NCI-H1694 treated with DMSO at 0.1 percent for 48 hours (cell line): ENCODE data around the gene CELA2A.
A peak's percentile ranks its signal among the peaks of the same experiment; 100 is the strongest.
"Not testable (repeated sequence)": the region's sequence is repeated elsewhere in the genome, so short reads cannot be mapped to it uniquely, and the experiment has no call there.

Experiments
- DNase-seq: peaks from one replicate; lab custom pipeline; 2025; lab: John Stamatoyannopoulos, UW

The CELA2A gene

DNA sequence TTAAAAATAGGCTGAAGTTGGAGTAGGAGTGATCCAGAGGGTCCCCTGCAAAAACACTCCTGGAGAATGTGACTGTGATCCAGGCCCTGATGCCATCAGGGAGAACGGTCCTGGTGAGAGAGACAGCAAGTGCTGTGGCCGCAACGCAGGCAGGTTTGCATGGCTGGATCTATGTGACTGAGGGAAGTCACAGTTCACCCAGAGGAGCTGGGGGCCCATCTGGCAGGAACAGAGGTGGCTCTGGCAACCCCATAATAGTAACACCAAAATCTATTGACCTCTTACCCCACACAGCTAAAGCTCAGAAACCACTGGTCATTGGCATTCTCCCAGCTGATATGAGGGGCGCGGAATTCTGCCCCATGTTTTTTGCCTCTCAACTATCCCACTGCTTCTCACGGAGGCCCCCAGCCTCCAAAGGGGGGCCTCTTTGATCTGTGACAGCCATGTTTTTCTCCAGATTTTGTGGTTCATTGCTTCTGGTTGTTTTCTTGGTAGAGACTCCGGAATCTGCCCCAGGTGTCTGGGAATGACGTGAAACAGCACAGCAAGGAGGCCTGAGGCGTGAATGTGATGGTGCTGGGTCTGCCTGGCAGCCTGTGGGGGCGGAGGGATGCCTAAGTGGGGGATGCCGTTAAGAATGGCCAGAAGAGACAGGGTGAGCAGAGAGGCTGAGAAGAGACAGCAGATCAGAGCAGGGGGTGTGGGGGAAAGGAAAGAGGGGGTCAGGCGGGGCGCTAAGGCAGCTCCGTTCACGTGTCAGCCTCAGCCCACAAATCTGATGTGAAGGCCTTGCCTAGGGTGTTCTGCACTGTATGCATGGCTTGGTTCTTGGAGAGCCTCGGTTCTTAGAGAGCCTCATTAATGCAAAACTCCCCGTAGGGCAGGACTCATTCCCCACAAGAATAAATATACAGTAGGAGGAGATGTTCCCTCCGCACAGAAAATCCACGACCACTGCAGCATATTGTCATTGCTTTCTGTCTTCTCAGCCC lies 43.9 kb downstream of the CELA2A start:
- DNase-seq = no peak

DNA sequence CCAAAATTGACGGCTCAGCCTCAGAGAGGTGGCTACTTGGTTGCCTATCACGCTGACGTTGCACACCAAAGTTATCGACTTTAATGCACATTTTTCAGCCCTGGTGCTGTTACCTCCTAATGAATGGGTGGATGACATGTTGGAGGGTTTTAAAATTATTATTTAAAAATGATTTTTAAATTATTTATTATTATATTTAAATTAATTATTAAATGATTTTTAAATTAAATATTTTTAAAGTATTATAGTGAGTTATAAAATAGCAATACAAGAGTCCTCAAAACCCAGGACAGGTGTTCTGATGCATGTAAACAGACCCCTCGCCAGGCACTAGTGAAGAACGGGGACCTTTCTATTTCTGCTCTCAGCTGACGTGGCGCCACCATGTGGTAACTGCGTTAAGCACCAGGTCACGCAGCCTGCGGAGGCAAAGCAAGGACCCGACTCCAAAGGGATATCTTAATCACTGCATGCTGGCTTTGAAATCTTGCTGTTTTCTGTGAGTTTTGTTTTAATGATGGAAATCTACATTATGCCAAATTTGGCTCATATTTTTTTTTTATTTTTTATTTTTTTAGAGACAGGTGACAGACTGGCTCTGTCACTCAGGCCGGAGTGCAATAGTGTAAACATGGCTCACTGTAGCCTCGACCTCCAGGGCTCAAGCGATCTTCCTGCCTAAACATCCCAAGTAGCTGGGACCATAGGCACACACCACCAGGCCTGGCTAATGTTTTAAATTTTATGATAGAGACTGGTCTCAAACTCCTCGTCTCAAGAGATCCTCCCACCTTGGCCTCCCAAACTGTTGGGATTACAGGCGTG lies 44.9 kb downstream of the CELA2A start:
- peak; percentile 61 for DNase-seq

DNA sequence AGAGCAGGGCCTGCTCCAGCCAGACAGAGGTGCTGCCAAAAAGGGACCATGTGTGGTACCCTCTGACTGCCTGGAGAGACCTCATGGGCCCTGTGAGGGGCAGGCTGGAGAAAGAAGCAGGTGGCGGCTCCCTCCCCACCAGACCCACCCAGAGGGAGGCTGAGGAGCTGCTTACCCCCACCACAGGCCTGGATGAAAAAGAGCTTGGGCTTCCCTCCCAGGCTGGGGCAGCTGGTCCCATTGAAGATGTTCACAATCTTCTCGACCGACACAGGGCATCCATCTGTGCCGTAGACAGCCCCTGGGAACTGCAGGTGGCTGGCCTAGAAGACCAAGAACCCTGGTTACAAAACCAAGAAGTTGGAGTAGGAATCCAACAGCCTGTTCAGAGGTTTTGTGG lies 47.9 kb downstream of the CELA2A start:
- DNase-seq = no peak

DNA sequence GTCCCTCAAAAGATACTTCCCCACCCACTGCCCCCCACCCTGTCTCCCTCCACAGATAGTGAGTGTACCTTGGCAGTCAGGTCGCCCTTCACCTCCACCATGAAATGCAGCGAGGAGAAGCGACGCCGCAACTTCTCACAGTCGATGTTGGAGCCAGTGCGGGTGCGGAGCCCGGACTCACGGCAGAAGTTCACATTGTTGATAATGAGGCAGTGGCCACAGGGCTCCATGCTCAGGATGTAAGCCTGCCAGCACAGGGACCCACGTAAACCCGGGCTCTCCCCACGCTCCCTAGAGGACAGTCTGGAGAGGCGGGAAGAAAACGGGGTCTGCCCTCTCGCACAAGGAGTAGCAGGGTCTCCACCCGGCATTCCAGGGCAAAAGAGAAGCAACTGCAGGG lies 50.3 kb downstream of the CELA2A start:
- DNase-seq = no peak

DNA sequence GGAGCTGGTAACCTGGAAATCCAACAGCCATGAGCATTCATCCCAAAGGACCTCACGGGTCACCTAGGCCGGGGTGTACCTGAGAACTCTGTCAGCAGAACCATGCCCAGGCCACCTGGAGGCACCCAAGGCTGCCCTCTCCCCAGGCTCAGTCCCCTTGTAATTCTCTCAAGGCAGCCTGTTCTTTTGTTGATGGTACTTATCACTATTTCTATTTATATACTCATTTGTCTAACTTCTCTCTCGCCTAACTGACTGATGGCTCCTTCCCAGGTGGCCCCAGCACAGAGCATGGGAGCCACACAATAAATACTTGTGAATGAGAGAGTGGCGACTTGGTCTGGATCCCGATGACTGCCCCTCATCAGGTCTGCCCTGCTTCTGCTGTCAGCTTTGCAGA lies 50.7 kb downstream of the CELA2A start:
- DNase-seq = no peak

DNA sequence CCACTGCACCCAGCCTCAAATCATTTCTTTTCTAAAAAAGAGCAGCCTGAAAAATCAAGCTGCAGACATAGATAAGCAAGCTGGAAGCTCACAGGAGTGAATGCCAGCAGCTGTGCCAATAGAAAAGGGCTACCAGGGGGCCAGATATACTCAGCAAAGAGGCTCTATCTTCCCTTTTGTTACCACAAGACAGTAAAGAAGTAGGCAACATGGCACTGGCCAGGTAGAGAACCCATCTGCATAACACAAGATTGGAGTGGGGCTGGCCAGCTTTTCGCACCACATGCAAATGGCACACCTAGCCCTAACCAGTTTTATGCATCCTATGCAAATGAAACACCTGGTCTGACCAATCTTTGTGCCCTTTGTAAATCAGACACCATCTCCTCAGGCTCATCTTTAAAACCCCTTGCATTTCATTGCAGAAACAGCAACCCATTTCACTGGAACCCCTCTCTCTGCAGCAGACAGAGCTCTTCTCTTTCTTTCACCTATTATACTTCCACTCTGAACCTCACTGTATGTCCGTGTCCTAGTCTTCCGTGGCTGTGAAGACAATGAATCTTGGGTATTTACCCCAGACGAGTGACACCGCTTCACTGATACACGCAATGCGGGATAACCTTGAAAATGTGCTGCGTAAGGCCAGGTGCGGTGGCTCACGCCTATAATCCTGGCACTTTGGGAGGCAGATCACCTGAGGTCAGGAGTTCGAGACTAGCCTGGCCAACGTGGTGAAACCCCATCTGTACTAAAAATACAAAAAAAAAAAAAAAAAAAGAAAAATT lies 52.4 kb downstream of the CELA2A start:
- no peak for DNase-seq

DNA sequence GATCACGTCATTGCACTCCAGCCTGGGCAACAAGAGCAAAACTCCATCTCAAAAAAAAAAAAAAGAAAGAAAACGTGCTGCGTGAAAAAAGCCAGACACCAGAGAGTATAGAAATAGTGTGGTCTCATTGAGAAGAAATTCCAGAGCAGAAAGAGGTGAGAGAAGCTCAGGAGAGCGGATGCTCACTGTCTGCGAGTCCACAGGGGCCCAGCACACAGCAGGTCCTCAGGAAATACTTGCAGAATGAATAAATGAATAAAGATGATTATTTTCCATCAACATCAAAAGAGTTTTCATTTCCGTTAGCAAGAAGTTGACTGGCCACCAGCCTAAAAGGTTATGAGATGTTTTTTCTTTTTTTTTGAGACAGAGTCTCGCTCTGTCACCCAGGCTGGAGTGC lies 53.1 kb downstream of the CELA2A start:
- no peak for DNase-seq

DNA sequence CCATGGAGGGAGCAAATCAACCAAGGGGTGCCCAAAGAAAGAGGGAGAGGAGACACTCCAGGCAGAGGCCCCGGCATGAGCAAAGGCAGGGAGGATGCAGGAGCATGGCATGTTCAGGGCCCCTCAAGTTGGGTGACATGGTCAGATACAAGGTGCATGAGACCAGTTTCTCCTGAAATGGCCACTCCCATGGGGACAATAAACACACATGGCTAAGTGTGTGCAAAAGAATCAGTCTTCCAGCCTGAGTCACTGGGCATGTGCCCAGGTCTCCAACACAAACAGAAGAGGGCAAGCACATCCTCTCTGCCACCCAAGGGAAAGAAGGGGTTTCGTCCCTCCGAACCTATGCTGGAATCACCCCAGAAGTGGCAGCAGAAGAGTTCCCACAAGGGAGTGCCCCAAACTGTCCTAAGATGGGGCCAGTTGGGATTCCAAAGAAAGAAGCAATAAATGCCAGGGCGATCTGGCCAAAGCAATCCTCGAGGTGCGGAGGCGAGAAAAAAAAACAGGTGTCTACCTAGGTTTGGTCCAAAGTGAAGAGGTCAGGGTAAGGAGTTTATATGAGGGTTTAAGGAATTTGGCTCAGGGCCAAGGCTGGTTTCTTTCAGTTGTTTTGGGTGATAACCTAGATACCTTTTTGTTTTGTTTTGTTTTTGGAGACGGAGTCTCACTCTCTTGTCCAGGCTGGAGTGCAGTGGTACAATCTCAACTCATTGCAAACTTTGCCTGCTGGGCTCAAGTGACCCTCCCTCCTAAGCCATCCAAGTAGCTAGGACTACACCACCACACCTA lies 54.3 kb downstream of the CELA2A start:
- no peak for DNase-seq

DNA sequence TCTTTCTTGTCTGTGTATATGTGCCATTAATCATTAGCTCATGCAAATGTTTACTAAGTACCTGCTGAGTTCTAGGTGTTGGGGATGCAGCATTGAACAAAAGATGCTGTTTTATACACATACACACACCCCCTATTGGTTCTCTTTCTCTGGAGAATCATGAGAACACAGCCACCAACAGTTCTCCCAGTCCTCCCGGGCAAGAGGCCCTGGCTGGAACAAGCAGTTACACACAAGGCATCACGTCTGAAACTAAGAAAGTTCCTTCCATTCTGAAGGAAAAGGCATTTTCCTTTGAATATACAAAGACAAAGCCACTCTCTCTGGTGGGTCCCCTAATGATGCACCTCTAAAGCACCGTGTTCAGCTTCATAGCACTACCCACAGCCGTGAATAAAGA lies 56.7 kb downstream of the CELA2A start:
- no peak for DNase-seq

DNA sequence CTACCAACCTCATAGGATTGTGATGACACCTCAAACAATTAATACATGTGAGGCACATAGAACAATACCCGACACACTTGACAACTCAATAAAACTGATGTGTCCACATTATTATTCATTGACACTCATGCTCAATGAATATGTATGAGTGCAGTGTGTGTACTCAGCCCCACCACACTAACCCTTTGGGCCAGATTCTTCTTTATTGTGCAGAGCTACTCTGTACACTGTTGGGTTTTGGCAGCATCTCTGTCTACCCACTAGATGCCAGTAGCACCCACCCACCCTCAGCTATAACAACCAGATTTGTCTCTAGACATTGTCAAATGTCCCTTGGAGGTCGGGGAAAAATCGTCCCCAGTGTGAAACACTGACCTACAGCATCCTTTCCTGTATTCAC lies 57.4 kb downstream of the CELA2A start:
- no peak for DNase-seq

DNA sequence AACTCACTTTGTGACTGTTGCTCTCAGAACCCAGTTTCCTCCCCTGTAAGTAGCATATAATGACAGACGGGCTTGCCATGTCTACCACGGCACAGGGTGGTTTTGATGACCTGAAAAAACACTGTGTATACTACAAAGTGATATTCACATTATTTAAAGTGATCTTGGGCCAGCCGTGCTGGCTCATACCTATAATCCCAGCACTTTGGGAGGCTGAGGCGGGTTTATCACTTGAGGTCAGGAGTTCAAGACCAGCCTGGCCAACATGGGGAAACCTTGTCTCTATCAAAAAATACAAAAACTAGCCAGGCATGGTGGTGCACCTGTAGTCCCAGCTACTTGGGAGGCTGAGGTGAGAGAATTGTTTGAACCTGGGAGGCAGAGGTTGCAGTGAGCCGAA lies 58.0 kb downstream of the CELA2A start:
- DNase-seq = not testable (repeated sequence)

DNA sequence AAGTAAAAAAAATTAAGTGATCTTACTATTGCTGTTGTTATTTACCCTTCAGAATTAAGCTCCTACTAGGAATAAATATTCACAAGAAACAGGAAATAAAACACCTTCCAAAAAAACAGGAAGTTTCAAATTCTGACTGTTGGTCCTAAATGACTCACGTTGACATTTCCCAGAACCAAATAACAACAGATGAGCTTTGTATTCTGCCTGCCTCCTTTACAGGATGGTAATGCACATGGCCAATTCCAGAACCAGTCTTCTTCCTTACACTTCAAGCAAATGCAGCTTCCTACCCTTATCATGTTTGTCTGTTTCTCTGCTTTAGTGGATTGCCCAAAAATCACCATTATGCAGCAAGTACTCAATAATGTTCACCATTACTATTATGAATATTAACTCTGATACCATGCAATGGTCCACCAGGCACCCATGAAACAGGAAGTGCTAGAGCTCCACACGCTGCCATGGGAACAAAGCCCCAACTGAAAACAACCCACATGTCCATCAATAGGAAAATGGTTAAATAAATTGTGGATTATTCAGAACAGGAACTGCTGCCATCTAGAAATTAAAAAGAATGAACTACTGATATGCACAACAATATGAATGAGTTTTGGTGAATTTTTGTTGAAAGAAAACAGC lies 58.6 kb downstream of the CELA2A start:
- DNase-seq = no peak

DNA sequence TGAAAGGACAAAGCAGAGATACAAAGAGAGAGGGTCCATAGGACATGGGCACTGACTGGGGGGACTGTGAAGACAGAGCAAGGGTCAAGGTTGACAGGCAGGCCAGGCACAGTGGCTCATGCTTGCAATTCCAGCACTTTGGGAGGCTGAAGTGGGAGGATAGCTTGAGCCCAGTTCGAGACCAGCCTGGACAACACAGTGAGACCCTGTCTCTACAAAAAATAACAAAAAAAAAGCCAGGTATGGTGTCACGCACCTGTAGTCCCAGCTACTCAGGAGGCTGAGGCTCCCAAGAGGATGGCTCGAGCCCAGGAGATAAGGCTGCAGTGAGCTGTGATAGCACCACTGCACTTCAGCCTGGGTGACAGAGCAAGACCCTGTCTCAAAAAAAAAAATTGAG lies 63.1 kb downstream of the CELA2A start:
- no peak for DNase-seq

DNA sequence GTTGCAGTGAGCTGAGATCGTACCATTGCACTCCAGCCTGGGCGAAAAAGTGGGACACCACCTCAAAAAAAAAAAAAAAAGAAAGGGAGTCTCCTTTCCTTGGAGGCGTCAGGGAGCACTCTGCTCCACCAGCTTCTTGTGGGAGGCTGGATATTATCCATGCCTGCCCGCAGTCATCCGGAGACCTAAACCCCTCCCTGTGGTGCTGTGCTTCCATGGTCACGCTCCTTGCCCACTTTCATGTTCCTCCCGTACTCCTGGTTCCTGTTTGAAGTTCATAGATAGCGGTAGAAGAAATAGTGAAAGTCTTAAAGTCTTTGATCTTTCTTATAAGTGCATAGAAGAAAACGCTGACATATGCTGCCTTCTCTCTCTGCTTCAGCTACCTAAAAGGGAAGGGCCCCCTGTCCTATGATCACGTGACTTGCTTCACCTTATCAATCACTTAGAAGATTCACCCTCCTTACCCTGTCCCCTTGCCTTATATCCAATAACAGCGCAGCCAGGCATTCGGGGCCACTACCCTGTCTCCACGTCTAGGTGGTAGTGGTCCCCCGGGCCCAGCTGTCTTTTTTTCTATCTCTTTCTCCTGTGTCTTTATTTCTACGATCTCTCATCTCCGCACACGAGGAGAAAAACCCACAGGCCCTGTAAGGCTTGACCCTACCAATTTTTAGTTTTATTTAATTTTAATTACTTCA lies 64.8 kb downstream of the CELA2A start:
- not testable (repeated sequence) for DNase-seq
